ENCODE data around the gene GDPD5. TPM values are rescaled to one million over a fixed set of nuclear protein-coding genes. Genes with fewer than 3 reads are reported as not detected.

The GDPD5 gene
- polyA plus RNA-seq, 3 donors: 4.9 to 39.0 (median 7.6) TPM

- peaks cover 0 to 5% of the 10 kb centered on the region in 2 donors for H3K36me3 Mint-ChIP-seq
- H3K36me3 ChIP-seq (replicated peaks in 1 of 2; ENCODE audit: control insufficient read depth in 1 of 2, insufficient read depth in 2 of 2, low read length in 2 of 2): peaks cover 0 to 1% of the 10 kb centered on the region in 2 donors
- WGBS (ENCODE audit: insufficient coverage): 89% methylated on average over 8 of the region's 9 CpGs
- TF ChIP-seq CTCF (IDR thresholded peaks at IDR 0.05): no peak
- no peaks in the 10 kb centered on the region for H4K20me1 ChIP-seq (ENCODE audit: insufficient read depth, low read length)
- H3K4me3 ChIP-seq (replicated peaks in 1 of 3; ENCODE audit: low read depth in 2 of 3, low read length in 3 of 3): no peak overlapping the region
- H2AFZ ChIP-seq (ENCODE audit: insufficient read depth, low read depth, low read length, poor library complexity, severe bottlenecking): no peak overlapping the region
- H3K4me1 Mint-ChIP-seq: peaks cover 22% of the 10 kb centered on the region
- H3K27me3 ChIP-seq (ENCODE audit: control insufficient read depth in 2 of 2, insufficient read depth in 2 of 2, low read length in 2 of 2): peaks cover 5 to 12% of the 10 kb centered on the region in 2 donors
- H3K9me3 Mint-ChIP-seq: peaks cover 0 to 5% (median 0%) of the 10 kb centered on the region in 7 donors
- H3K27ac Mint-ChIP-seq: no peak overlapping the region
- no peak overlapping the region for H3K9ac ChIP-seq (ENCODE audit: insufficient read depth, low read length, poor library complexity, severe bottlenecking)
- H3K9me3 ChIP-seq (replicated peaks in 1 of 2; ENCODE audit: control insufficient read depth in 1 of 2, insufficient read depth in 1 of 2, low read length in 2 of 2): no peaks in the 10 kb centered on the region
- H3K27ac ChIP-seq (ENCODE audit: low read depth in 1 of 2, low read length in 2 of 2): no peak overlapping the region
- intact Hi-C loops (cut with micrococcal nuclease): no loop called here
- peaks cover 11 to 21% of the 10 kb centered on the region in 2 donors for H3K4me1 ChIP-seq (ENCODE audit: control insufficient read depth in 1 of 2, insufficient read depth in 2 of 2, low read length in 2 of 2)
- H3K4me3 Mint-ChIP-seq: no peak overlapping the region
- H3K79me2 ChIP-seq (ENCODE audit: insufficient read depth, low read length): no peaks in the 10 kb centered on the region
- DNase-seq: no peak
- H3K27me3 Mint-ChIP-seq (ENCODE audit: low read depth in 3 of 3): peaks cover 8 to 22% (median 8%) of the 10 kb centered on the region in 3 donors
- no peak overlapping the region for H3K4me2 ChIP-seq (replicated peaks; ENCODE audit: extremely low read depth, low read length, poor library complexity, severe bottlenecking)
Measured at GRCh38 chr11:75563978-75564552, 38.3 kb upstream of the GDPD5 start.

- H3K4me1 Mint-ChIP-seq: peaks cover 22% of the 10 kb centered on the region
- no peak overlapping the region for H3K9ac ChIP-seq (ENCODE audit: insufficient read depth, low read length, poor library complexity, severe bottlenecking)
- intact Hi-C loops (cut with micrococcal nuclease): no loop called here
Measured at GRCh38 chr11:75563501-75563977, 37.8 kb upstream of the GDPD5 start.

More at GRCh38 chr11:75563501-75563977, 37.8 kb upstream of the GDPD5 start:
- Histone ChIP-seq H3K4me2 (replicated peaks; ENCODE audit: extremely low read depth, low read length, poor library complexity, severe bottlenecking) (peak overlapping the region; percentile 94), H3K4me1 (ENCODE audit: control insufficient read depth in 1 of 2, insufficient read depth in 2 of 2, low read length in 2 of 2) (peaks cover 11 to 21% of the 10 kb centered on the region in 2 donors), H2AFZ (ENCODE audit: insufficient read depth, low read depth, low read length, poor library complexity, severe bottlenecking) (peak overlapping the region; percentile 93), H3K27me3 (ENCODE audit: control insufficient read depth in 2 of 2, insufficient read depth in 2 of 2, low read length in 2 of 2) (peaks cover 5 to 12% of the 10 kb centered on the region in 2 donors), H3K36me3 (replicated peaks in 1 of 2; ENCODE audit: control insufficient read depth in 1 of 2, insufficient read depth in 2 of 2, low read length in 2 of 2) (no peaks in the 10 kb centered on the region), H3K4me3 (replicated peaks in 1 of 3; ENCODE audit: low read depth in 2 of 3, low read length in 3 of 3) (peak overlapping the region in 1 of 3 experiments; percentile 88), H3K79me2 (ENCODE audit: insufficient read depth, low read length) (no peaks in the 10 kb centered on the region), H4K20me1 (ENCODE audit: insufficient read depth, low read length) (no peaks in the 10 kb centered on the region), H3K9me3 (replicated peaks in 1 of 2; ENCODE audit: control insufficient read depth in 1 of 2, insufficient read depth in 1 of 2, low read length in 2 of 2) (no peaks in the 10 kb centered on the region), H3K27ac (ENCODE audit: low read depth in 1 of 2, low read length in 2 of 2) (no peak overlapping the region)
- Mint-ChIP-seq H3K9me3 (peaks cover 0 to 5% (median 0%) of the 10 kb centered on the region in 7 donors), H3K36me3 (no peaks in the 10 kb centered on the region), H3K27me3 (ENCODE audit: low read depth in 3 of 3) (peaks cover 8 to 24% (median 8%) of the 10 kb centered on the region in 3 donors), H3K27ac (peak overlapping the region in 1 of 7 donors; percentile 20), H3K4me3 (peak overlapping the region in 1 of 2 donors; percentile 100)
- WGBS (ENCODE audit: insufficient coverage): 95% methylated on average over 4 of the region's 5 CpGs
- DNase-seq: no peak
- TF ChIP-seq CTCF (IDR thresholded peaks at IDR 0.05): no peak
